ENCODE data around the gene LGALS9B.
"Not testable (repeated sequence)": the region's sequence is repeated elsewhere in the genome, so short reads cannot be mapped to it uniquely, and the experiment has no call there.

Gene LGALS9B

DNA sequence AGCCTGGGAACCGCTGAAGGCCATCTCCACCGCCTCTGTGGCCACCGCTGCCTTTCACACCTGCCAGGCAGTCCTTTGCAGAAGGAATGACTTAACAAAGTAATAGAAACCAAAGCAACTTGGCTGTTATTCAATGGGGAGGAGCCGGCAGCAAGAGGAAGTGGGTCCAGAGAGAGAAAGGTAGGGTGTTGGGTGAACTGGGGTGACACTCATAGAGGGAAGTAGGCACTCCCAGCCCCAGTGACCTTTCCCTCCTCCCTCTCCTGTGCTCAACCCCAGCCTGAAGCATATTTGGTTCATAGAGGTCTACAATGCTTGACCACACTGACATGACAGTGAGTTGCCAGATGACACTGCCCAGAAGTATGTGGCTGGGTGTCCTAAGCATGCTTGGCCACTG lies at the start of gene LGALS9B:
LGALS9B (minus strand) TSS at position 93 of the 400 bp plus-strand sequence; CDS start at position 24, 69 bp downstream.
- DNase-seq, result not testable (repeated sequence)

DNA sequence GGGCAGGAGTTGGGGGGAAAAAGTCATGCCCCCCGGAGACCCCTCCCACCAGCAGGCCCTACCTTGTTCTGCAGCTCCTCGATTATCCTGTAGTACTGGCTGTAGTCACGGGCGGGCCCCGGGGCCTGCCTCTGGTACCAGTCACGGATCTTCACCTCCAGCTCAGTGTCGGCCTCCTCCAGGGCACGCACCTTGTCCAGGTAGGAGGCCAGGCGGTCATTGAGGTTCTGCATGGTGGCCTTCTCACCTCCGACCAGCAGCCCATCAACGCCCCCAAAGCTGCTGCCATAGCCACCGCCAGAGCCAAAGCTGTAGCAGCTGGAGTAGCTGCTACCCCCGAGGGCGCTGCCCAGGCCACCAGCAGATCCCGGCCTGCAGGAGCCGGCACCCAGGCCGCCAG lies 49.6 kb upstream of the LGALS9B start:
- DNase-seq, result not testable (repeated sequence)

DNA sequence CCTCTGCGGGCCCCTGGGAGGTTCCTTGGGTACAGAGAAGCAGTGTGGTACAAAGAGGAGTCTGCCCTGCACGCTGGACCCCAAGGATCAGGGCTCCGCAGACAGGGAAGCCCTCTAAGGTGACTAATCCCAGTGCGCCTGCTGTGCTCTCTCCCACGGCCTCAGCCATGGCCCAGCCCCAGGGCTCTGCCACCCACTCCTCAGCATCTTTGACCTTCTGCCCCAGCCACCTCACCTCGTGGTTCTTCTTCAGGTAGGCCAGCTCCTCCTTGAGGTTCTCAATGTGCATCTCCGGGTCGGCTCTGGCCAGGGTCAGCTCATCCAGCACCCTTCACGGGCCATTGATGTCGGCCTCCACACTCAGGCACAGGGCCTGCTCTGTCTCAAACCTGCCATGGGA lies 47.8 kb upstream of the LGALS9B start:
- DNase-seq, result not testable (repeated sequence)

DNA sequence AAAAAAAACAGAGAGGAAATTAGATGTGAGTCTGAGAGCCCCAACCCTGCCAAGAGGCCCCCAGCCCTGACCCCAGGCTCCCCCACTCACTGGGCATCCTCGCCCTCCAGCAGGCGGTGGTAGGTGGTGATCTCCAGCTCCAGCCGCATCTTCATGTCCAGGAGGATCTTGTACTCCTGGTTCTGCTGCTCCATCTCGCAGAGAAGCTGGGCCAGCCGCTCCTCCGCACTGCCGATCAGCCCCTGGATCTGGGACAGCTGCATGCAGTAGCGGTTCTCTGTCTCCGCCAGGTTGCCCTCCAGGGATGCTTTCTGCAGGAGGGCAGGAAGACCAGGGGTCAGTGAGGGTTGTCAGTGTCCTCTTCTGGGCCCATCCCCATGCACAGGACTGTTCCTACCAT lies 46.2 kb upstream of the LGALS9B start:
- not testable (repeated sequence) for DNase-seq

DNA sequence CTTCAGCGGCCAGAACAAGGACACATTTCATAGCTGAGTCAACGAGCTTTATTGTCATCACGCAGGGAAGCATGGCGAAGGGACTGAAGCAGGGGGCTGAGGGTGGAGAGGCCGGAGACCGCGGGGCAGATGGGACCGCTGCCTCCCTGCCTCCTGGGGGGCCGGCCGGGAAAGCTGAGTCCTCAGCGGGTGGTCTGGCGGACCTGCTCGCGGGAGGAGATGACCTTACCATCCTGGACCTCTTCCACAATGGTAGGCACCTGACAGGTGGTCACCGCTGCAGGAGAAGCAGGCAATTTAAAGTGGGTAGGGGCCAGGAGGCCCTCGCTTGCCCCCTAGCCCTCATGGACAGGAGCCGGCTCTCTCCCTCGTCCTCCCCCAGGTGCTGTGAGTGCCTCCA lies 45.0 kb upstream of the LGALS9B start:
- DNase-seq, result not testable (repeated sequence)

DNA sequence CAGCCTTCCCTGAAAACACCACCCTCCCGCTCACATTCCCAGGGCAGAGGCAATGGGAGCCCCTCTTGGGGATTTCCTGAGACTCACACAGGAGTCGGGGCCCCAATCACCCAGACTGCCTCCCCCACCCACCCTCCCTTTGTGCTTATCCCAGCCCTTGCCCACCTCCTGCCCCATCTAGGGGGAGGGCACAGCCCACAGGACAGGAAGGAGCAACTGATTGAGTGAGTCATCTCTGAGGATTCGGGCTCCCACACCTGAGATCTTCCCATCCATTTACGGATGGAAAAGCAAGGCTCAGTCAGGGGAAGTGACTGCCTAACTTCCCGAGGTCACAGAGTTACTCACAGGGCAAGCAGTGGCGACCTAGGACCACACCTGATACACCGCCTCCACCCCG lies 44.4 kb upstream of the LGALS9B start:
- not testable (repeated sequence) for DNase-seq

DNA sequence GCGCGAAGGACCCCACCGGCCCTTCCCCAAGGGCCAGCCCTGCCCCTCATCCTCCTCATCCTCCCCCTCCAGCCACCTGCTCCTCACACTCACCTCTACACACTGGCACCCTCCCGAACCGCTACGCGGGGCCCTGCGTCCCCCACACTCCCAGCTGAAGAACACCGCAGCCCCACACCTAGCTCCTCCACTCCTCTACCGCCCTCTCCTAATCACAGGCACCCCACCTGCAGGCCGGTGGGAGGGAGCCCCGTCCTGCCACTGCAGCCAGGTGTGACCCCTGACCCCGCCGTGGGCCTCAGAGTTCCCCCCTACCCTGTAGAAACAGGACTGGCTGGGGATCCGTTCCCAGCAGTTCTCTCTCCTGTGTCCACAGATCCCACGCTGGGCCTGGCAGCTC lies 38.0 kb upstream of the LGALS9B start:
- DNase-seq, result not testable (repeated sequence)

DNA sequence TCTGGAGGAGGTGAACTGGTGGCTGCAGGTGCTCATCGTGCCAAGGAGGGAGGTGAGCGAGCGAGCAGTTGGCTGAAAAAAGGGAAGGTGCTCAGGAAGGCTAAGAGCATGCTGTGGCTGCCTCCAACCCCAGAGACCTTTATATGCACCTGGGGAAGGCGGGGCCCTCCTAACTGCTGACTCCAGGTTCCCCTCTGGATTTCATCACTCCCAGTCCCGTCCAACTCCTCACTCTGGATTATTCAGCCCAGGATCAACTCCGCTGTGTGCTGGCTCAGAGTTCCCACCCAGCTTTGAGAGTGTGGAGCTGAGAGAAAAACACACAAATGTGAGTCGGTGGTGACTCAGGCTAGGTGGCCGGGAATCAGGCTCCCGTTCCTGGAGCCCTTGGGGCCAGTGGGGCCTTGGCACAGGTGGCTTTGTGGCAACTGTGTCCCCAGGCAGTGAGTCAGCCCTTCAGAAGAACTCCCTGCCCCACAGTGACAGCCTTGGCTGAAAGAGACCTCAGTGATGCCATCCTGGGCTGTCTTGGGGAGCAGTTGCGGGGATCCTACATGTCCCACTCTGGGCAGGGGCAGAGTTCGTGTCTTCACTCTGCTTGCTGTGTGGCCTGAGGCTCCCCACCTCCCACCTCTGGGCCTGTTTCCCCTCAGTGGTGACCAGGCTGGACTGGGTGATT lies 37.2 kb upstream of the LGALS9B start:
- DNase-seq, result not testable (repeated sequence)

DNA sequence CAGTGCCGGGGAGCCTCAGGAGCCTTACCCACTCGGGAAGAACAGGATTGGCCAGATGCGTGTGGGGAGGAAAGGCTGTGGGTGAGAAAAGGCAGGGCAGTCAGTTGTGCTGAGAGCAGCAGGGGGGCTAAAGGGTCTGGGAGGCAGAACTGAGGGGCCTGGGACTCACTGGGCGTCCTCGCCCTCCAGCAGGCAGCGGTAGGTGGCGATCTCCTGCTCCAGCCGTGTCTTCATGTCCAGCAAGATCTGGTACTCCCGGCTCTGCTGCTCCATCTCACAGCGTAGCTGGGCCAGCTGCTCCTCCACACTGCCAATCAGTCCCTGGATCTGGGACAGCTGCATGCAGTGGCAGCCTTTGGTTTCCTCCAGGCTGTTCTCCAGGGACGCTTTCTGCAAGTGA lies 34.6 kb upstream of the LGALS9B start:
- not testable (repeated sequence) for DNase-seq

DNA sequence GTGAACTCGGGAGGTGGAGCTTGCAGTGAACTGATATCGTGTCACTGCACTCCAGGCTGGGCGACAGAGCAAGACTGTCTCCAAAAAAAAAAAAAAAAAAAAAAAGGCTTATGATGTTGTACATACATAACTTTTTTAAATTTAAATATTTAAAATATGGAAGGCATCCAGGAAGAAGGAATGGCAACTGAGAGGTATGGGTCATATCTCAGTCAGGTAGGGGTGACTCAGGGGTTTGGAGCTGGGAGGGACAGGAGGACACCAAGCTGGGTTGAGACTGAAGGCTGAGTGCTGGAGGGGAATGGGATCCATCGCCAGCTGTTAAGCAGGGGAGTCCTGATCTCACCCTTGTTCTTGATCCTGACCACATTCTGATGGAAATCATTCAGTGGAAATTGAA lies 33.0 kb upstream of the LGALS9B start:
- not testable (repeated sequence) for DNase-seq

DNA sequence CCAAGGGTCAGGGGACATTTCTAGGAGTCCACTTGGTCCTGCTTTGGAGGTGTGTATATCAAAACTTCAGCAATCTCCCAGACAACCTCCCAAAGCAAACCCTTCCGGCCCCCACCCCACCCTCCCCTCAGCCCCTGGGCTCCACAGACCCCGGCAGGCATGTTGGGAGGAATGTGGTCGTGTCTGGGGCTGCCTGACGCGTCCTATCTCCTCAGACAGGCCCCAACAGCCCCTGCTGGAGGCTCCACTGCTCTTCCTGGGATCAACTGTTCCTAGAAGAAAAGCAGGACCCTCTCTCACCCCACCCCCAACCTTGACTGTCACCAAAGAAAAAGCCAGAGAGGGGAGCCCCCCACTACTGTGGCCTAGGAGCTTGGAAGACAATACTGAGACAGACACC lies 28.1 kb upstream of the LGALS9B start:
- DNase-seq, result not testable (repeated sequence)

DNA sequence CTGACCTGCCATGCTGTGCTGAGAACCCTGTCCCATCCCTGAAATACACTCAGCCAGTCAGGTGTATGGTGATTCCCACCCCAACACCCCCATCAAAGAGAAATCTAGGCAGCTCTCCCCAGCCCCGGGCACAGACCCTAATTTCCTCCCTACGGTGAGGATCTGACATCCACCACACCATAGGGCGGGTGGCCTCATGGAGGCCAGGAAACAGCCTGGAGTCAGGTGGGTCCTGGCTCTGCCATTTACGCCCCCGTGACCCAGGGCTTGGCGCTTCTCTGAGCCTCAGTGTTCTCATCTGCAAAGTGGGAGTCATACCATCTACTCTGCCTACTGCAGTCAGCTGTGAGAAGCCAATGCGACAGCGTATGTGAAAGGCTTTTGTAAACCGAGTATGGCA lies 27.4 kb upstream of the LGALS9B start:
- DNase-seq, result not testable (repeated sequence)

DNA sequence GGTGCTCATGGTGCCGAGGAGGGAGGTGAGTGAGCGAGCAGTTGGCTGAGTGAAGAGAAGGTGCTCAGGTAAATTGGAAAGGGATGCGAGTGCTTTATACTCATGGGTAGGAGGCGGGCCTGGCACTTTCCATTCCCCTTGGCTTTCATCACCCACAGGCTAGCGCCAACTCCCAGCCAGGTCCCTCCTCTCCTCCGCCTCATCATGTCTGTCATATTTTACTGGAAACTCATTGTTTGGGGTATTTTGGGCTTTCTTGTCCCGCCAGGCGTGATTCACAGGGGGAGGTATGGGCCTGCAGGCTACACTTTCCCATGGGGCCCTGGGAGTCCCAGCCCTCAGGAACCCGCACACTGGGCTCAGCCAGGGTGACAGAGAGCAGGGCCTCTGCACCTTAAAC lies 26.8 kb upstream of the LGALS9B start:
- DNase-seq, result not testable (repeated sequence)

DNA sequence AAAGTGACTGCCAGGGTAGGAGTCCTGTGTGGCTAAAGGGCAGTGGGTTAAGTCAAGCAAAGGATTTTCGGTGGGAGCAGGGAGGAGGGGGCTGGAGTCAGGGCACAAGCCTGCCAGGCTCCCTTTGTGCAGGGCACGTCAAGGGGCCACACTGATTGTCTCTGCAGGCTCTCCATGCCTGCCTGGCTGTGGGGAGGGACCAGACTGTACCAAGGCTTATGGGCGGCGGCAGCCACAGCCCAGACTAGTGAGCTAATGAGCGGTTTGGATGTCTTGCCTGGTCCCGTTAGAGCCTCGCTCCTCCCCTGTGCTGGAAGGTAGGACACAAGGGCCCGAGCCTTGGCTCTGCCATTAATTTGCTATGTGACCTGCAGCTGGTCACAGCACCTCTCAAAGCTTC lies 25.6 kb upstream of the LGALS9B start:
- DNase-seq, result not testable (repeated sequence)

DNA sequence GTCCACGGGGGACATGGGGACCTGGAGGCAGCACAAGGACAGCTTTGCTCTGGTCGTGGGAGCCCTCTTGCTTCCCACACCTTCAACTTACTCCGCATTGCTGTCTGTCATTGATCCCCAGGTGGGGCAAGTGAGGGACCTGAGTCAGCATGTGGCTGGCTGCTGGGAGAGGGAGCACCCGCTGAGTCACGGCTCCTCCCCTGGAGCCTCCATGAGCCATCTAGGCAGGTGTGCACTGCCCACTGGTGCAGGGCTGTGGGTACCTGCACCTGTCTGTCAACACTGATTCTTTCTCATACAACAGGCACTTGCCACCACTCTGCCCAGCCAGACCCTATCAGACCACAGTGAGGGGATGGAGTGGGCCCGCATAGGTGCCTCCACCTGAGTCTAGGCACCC lies 24.8 kb upstream of the LGALS9B start:
- DNase-seq, result not testable (repeated sequence)

DNA sequence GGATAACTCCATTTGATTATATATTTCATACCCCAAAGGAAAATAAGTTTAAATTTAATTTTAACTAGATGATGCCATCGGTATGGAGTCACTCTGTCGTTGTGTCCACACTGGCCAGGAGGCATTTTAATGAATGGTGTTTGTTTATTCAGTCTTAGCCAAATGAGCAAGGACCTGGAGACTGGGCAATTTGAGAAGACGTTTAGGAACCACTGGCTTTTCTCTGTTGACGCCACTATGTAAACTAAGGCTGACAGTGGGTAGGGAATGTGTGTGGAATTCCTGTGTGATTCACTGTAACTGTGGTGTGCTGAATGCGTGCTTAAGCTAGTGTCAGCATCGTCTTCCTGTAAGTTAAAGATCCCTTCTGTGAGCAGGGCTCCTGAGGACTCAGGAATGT lies 17.6 kb upstream of the LGALS9B start:
- not testable (repeated sequence) for DNase-seq

DNA sequence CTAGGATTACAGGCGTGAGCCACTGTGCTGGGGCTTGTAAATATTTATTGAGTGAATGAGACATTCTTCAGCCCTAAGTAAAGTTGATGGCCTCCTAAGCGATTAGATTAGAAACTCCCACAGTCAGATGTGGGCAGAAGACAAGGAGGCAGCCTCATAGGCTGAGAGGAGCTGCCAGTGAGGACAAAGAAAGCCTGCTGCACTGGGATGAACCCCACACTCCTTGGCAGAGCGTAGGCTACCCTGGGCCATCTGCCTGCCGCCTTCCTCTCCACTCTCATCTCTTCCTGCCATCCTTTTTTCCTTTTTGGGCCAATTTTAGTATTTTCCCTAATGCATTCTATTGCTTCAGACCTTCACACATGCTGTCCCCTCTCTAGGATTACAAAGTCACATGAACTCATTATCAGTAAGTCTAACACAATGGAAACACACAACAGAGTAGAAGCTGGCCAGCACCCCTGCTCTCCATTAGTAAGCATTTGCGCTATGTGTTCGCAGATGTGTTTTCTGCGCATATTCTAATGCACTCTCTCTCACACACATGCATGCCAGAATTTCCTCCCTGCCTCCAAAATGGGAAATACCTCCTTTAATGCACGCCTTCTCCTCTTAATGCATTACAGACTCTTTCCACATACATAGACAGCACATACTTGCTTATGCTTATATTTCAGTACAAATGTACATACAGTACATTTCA lies 12.7 kb upstream of the LGALS9B start:
- DNase-seq, result not testable (repeated sequence)

DNA sequence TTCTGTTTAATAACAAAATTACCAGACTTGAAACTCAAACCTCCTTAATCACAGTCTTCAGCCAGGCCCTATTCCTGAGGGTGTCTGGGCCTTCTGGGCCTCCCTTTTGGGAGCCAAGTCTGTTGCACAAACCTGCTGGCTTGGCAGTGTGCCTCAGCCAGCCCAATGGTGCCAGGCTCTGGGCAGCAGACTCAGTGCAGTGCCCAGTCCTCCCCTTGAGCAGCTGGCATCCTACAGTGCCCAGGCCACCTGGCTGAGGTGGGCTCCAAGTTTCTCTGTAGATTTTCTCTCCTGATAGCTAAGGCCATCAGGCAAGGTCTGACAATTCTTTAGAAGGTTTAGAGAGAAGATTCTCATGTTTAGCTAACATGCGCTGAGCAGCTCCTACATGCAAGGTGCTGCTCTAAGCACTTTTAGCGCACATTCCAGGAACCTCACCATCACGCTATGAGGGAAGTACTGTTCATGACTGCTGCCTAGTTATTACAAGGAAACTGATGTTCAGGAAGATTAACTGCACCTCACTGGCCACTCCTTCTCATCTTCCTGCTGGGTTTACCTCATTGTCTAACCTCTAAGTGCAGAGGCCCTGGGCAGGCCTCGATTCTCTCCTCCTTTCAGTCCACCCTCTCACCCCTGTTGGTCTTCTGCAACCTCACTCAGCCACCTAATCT lies 10.2 kb upstream of the LGALS9B start:
- not testable (repeated sequence) for DNase-seq

DNA sequence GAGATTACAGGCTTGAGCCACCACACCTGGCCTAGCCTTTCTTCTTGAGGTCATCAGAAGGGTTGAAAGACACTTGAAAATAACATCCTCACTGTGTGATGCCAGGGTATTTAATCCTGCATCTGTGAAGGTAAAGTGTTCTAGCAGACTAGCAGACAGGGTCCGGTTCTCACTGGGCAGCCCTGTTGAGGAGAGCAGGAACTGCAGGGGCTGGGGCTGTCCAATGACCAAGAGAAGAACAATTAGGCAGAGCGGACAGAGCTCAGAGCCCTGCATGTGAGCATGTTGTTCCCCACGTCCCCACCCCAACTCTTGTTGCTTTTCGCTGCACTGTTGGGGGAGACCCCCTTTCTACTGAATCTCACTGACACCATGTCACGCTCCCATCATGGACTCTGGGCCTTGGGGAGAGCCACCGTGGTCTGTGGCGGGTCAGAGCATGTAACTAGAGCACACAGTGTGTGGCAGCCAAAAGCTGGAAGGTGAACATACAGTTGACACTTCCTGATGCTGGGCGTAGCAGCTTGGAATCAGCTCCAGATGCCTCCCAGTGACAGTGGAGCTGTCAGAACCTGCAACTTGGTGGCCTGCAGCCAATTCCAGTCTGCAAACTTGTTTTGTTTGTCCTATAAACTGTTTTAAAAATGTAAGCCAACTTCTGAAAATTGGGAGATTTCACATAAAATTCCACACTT lies 7.9 kb upstream of the LGALS9B start:
- DNase-seq, result not testable (repeated sequence)

DNA sequence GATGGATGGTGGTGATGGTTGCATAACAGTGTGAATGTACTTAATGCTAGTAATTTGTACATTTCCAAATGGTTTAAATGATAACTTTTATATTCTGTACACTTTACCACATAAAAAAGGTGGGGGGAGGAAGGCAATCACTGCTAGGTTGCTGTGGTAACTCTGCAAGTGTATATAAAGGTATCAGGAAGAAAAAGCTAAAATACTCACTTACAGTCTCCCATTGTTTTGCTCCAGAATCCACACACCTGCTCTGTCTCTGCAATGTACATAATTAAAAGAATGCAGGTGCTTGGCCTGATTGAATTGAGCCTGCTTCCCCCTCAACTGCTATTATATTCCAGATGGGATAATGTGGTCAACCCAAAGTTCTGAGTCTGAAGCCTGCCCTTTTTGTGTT lies 6.7 kb upstream of the LGALS9B start:
- DNase-seq, result not testable (repeated sequence)

DNA sequence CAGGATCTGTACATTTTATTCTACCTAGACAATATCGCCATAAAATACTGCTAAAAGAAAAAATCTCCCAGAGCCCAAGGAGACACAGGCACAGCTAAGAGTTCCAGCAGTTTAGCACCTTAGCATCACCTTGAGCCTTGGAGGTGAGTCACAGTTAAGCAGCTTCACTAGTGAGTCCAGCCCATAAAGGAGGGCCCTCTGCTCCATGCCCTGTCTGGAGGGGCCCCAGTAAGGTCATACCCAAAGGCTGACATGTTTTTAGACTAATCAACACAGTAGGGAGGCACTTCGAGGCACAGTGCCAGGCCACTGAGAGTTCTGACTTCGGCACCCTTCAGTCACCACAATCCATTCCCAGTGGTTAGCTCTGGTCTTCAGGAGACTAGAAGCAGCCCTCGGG lies 2.6 kb upstream of the LGALS9B start:
- not testable (repeated sequence) for DNase-seq

DNA sequence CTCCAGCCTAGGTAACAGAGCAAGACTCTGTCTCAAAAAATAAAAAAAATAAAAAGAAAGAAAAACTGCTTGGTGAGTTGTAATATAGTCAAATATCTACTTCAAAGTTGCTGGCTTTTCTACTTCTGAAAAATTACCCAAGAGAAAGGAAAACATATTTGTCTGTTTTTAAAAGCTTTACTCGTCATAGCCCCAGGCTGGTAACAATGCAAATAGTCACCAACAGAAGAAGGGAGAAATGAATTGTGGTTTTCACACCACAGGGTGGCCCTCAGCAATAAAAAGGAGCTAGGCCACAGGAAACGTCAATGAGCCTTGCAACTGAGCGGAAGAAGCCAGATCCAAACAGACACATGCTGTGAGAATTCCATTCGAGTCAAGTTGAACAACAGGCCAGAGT lies 1.8 kb upstream of the LGALS9B start:
- not testable (repeated sequence) for DNase-seq

DNA sequence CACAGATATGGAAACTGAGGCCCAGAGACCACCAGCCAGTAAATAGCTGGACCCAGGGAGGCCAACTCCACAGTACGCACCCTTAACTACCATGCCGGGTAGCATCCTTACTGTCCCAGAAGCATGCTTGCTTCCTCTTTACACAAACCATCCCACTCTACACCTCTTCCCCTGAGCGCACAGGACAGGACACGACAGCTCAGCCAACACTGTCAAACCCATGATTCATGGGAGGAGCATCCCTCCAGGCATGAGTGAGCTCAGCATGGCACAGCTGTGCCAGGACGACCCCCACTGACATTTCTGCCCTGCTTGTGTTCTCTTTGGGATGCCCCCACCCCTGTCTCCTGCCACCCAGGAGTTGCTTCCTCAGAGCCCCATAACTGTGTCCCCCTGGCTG lies 340 bp downstream of the LGALS9B start:
- not testable (repeated sequence) for DNase-seq

Data from stimulated activated CD4-positive, alpha-beta T cell treated with anti-CD3 and anti-CD28 coated beads, Interleukin-2, amount 100 ng/mL, for 48 hours (primary cell).